ENCODE measurements around the gene ERVK3-1. TPM values are rescaled to one million over a fixed set of nuclear protein-coding genes. Genes with fewer than 3 reads are reported as not detected.

The ERVK3-1 gene
- total RNA-seq, 2 experiments from 2014 or later: 40.6 to 43.0 TPM

GRCh38 chr19:58277197-58277596, 28.0 kb upstream of the ERVK3-1 start:
- ChIA-PET POLR2A (interaction anchor here (0.7 to 1.5 kb wide), 4 partner anchors 10 to 49 kb away, joined by 3 to 6 read pairs (median 4); partner anchors contain the start of gene ZSCAN22), CTCF (interaction anchor here (1.8 kb wide), 1 partner anchor 13 kb away, joined by 3 read pairs; no protein-coding TSS in a partner anchor)
- H3K9me3 Mint-ChIP-seq: peaks cover 15% of the 10 kb centered on the region
- peak overlapping the region; percentile 99 for H3K4me3 Mint-ChIP-seq
- no peaks in the 10 kb centered on the region for H3K27me3 Mint-ChIP-seq
- H3K27ac Mint-ChIP-seq: peak overlapping the region; percentile 97
- peaks cover 71% of the 10 kb centered on the region for H3K36me3 Mint-ChIP-seq (ENCODE audit: low read depth)
- no peak for ATAC-seq
- peaks cover 35% of the 10 kb centered on the region for H3K4me1 Mint-ChIP-seq (ENCODE audit: low read depth)
- no peak for TF ChIP-seq CTCF (IDR thresholded peaks at IDR 0.05)
- no peak for DNase-seq
- intact Hi-C loops (cut with micrococcal nuclease): no loop called here

- POLR2A ChIA-PET: interaction anchor here (0.6 to 1.7 kb wide), 7 partner anchors 9 to 95 kb away, joined by 3 to 5 read pairs (median 4); partner anchors contain the start of genes ZNF274, ZNF497 and ZNF544
- H3K9me3 Mint-ChIP-seq: peaks cover 15% of the 10 kb centered on the region
- TF ChIP-seq CTCF (IDR thresholded peaks at IDR 0.05): no peak
- DNase-seq (no peak), ATAC-seq (peak; percentile 1)
- CTCF ChIA-PET: interaction anchor here (1.8 kb wide), 1 partner anchor 13 kb away, joined by 3 read pairs; no protein-coding TSS in a partner anchor
- H3K4me3 Mint-ChIP-seq: peak overlapping the region; percentile 99
- peaks cover 37% of the 10 kb centered on the region for H3K4me1 Mint-ChIP-seq (ENCODE audit: low read depth)
- peaks cover 68% of the 10 kb centered on the region for H3K36me3 Mint-ChIP-seq (ENCODE audit: low read depth)
- no peaks in the 10 kb centered on the region for H3K27me3 Mint-ChIP-seq
- H3K27ac Mint-ChIP-seq: peak overlapping the region; percentile 97
- intact Hi-C loops (cut with micrococcal nuclease): no loop called here
These were observed 27.2 kb upstream of the ERVK3-1 start for GRCh38 chr19:58277748-58278540.

- ChIA-PET POLR2A (interaction anchor here (0.5 to 1.7 kb wide), 7 partner anchors 10 to 95 kb away, joined by 3 to 5 read pairs (median 4); partner anchors contain the start of genes ZNF274, ZNF497 and ZNF544), CTCF (interaction anchor here (1.8 kb wide), 1 partner anchor 14 kb away, joined by 3 read pairs; no protein-coding TSS in a partner anchor)
- intact Hi-C loops (cut with micrococcal nuclease): no loop called here
- ATAC-seq (peak; percentile 98), DNase-seq (peak; percentile 99)
- Mint-ChIP-seq H3K27me3 (no peaks in the 10 kb centered on the region), H3K4me1 (ENCODE audit: low read depth) (peaks cover 37% of the 10 kb centered on the region), H3K9me3 (peaks cover 15% of the 10 kb centered on the region), H3K27ac (peak within 1 kb of the TSS; percentile 97), H3K36me3 (ENCODE audit: low read depth) (peaks cover 68% of the 10 kb centered on the region), H3K4me3 (peak within 1 kb of the TSS; percentile 99)
- no peak for TF ChIP-seq CTCF (IDR thresholded peaks at IDR 0.05)
These were observed 26.6 kb upstream of the ERVK3-1 start, which contains the start of gene ZNF8 for GRCh38 chr19:58278541-58279041. ZNF8 (plus strand) TSS chr19:58278955; CDS start chr19:58279082, 127 bp downstream.

GRCh38 chr19:58279042-58279924, 25.9 kb upstream of the ERVK3-1 start:
- H3K27me3 Mint-ChIP-seq: no peaks in the 10 kb centered on the region
- H3K4me1 Mint-ChIP-seq (ENCODE audit: low read depth): peaks cover 37% of the 10 kb centered on the region
- peaks cover 69% of the 10 kb centered on the region for H3K36me3 Mint-ChIP-seq (ENCODE audit: low read depth)
- no peak for ATAC-seq
- CTCF ChIA-PET: no interaction called here
- no peak for TF ChIP-seq CTCF (IDR thresholded peaks at IDR 0.05)
- DNase-seq: peak; percentile 74
- H3K4me3 Mint-ChIP-seq: peak overlapping the region; percentile 99
- H3K27ac Mint-ChIP-seq: peak overlapping the region; percentile 97
- POLR2A ChIA-PET: interaction anchor here (0.5 to 1.7 kb wide), 9 partner anchors 11 to 96 kb away, joined by 3 to 5 read pairs (median 3); partner anchors contain the start of genes ZNF497 and ZNF544
- peaks cover 13% of the 10 kb centered on the region for H3K9me3 Mint-ChIP-seq
- intact Hi-C loops (cut with micrococcal nuclease): no loop called here

Data from activated CD8-positive, alpha-beta T cell treated with anti-CD3 and anti-CD28 coated beads for 36 hours (primary cell).